ENCODE results near the gene HIF3A. TPM values are rescaled to one million over a fixed set of nuclear protein-coding genes. Genes with fewer than 3 reads are reported as not detected.

The HIF3A gene
- total and polyA plus RNA-seq, 9 of the 15 experiments (the other 6 are each of a cell fraction or from before 2014, with no cell fraction given): 0.29 TPM; not detected in 8

- TF ChIP-seq, protein P1, sequence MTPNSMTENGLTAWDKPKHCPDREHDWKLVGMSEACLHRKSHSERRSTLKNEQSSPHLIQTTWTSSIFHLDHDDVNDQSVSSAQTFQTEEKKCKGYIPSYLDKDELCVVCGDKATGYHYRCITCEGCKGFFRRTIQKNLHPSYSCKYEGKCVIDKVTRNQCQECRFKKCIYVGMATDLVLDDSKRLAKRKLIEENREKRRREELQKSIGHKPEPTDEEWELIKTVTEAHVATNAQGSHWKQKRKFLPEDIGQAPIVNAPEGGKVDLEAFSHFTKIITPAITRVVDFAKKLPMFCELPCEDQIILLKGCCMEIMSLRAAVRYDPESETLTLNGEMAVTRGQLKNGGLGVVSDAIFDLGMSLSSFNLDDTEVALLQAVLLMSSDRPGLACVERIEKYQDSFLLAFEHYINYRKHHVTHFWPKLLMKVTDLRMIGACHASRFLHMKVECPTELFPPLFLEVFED (CRISPR knock-in tag; conservative IDR thresholded peaks at IDR 0.05): peak; percentile 60; the same call in 1 of the 2 replicates
- no peak for TF ChIP-seq BCOR (IDR thresholded peaks at IDR 0.05)
- no peak for TF ChIP-seq HNRNPL (IDR thresholded peaks at IDR 0.05; ENCODE audit: low read depth, low read length)
- peak; percentile 88 for TF ChIP-seq MYC (IDR thresholded peaks at IDR 0.05; ENCODE audit: low read depth, low read length)
- peak; percentile 85; the same call in 1 of the 2 replicates for TF ChIP-seq MYC (CRISPR knock-in tag; IDR thresholded peaks at IDR 0.05; ENCODE audit: borderline replicate concordance, low read depth)
- peak; percentile 85 for TF ChIP-seq POLR2AphosphoS5 (IDR thresholded peaks at IDR 0.05; ENCODE audit: control insufficient read depth, insufficient read depth, low read depth, low read length)
- no peak; the same call in 1 of the 2 replicates for TF ChIP-seq HDAC2 (IDR thresholded peaks at IDR 0.05)
- TF ChIP-seq ZZZ3 (IDR thresholded peaks at IDR 0.05): no peak; the same call in 1 of the 2 replicates
- TF ChIP-seq TRIM28 (IDR thresholded peaks at IDR 0.05): peak; percentile 42; the same call in 1 of the 2 replicates
- TF ChIP-seq, protein P2, sequence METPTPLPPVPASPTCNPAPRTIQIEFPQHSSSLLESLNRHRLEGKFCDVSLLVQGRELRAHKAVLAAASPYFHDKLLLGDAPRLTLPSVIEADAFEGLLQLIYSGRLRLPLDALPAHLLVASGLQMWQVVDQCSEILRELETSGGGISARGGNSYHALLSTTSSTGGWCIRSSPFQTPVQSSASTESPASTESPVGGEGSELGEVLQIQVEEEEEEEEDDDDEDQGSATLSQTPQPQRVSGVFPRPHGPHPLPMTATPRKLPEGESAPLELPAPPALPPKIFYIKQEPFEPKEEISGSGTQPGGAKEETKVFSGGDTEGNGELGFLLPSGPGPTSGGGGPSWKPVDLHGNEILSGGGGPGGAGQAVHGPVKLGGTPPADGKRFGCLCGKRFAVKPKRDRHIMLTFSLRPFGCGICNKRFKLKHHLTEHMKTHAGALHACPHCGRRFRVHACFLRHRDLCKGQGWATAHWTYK (CRISPR knock-in tag; IDR thresholded peaks at IDR 0.05): peak; percentile 51; the same call in 1 of the 2 replicates
- TF ChIP-seq E2F1 (CRISPR knock-in tag; IDR thresholded peaks at IDR 0.05): no peak
- no peak for TF ChIP-seq BRCA1 (IDR thresholded peaks at IDR 0.05)
- TF ChIP-seq BRCA1 (CRISPR knock-in tag; IDR thresholded peaks at IDR 0.05): no peak
- peak; percentile 62; the same call in 1 of the 2 replicates for TF ChIP-seq PML (IDR thresholded peaks at IDR 0.05; ENCODE audit: low read length)
- no peak for TF ChIP-seq NCOA4 (IDR thresholded peaks at IDR 0.05; ENCODE audit: partially characterized antibody)
- no peak for TF ChIP-seq GATAD2B (IDR thresholded peaks at IDR 0.05; ENCODE audit: borderline replicate concordance)
- no peak for TF ChIP-seq ZNF121 (CRISPR knock-in tag; conservative IDR thresholded peaks at IDR 0.05)
- no peak for TF ChIP-seq SRSF9 (IDR thresholded peaks at IDR 0.05; ENCODE audit: borderline replicate concordance, low read depth, low read length)
Measured at GRCh38 chr19:46346821-46347571, 50.2 kb downstream of the HIF3A start, which contains the start of gene PPP5C (continued).
